Endodermal cell (in vitro differentiated cells): ENCODE data around the gene SLIT3. TPM values are rescaled to one million over a fixed set of nuclear protein-coding genes. Genes with fewer than 3 reads are reported as not detected.
A peak's percentile ranks its signal among the peaks of the same experiment; 100 is the strongest.

Source experiments
- DNase-seq: peaks from one replicate; pipeline ENCODE4 v3.0.0-alpha.2; 2017
- H3K27ac ChIP-seq: 2 replicates; pipeline ENCODE4 v1.5.1; 2013; ENCODE audit warnings: mild to moderate bottlenecking, low read depth, low read length, moderate library complexity
- H3K27me3 ChIP-seq: 2 replicates; pipeline ENCODE4 v1.6.1; 2013; ENCODE audit warnings: mild to moderate bottlenecking, low read length, moderate library complexity; ENCODE audit not compliant: insufficient read depth, control insufficient read depth, poor library complexity, severe bottlenecking
- H3K36me3 ChIP-seq: 2 replicates; pipeline ENCODE4 v1.7.0; 2013; ENCODE audit warnings: mild to moderate bottlenecking, low read length, moderate library complexity; ENCODE audit not compliant: control insufficient read depth, insufficient read depth
- H3K4me1 ChIP-seq: one replicate; pipeline ENCODE4 v1.7.0; 2013; ENCODE audit warnings: low read length; ENCODE audit not compliant: control insufficient read depth, insufficient read depth
- H3K4me3 ChIP-seq: 2 replicates; pipeline ENCODE4 v1.5.1; 2013; ENCODE audit warnings: mild to moderate bottlenecking, low read length, moderate library complexity
- H3K9ac ChIP-seq: 2 replicates; pipeline ENCODE4 v1.6.1; 2013; ENCODE audit warnings: mild to moderate bottlenecking, low read length, moderate library complexity; ENCODE audit not compliant: poor library complexity, severe bottlenecking; ENCODE audit errors: extremely low read depth
- H3K9me3 ChIP-seq: 2 replicates; pipeline ENCODE4 v1.6.1; 2013; ENCODE audit warnings: mild to moderate bottlenecking, low read length, moderate library complexity; ENCODE audit not compliant: control insufficient read depth
- H3K27ac Mint-ChIP-seq: 2 replicates; pipeline ENCODE4 v1.8.0; 2020; ENCODE audit warnings: mixed read lengths
- H3K27me3 Mint-ChIP-seq: 2 replicates; pipeline ENCODE4 v1.8.0; 2021; ENCODE audit warnings: mild to moderate bottlenecking, mixed read lengths; ENCODE audit not compliant: insufficient read depth
- H3K36me3 Mint-ChIP-seq: 2 replicates; pipeline ENCODE4 v1.8.0; 2020; ENCODE audit warnings: low read depth, mixed read lengths
- H3K4me1 Mint-ChIP-seq: 2 replicates; pipeline ENCODE4 v1.8.0; 2020; ENCODE audit warnings: mixed read lengths
- H3K4me3 Mint-ChIP-seq: 2 replicates; pipeline ENCODE4 v1.8.0; 2020; ENCODE audit warnings: mild to moderate bottlenecking, moderate library complexity, mixed read lengths
- H3K9me3 Mint-ChIP-seq: 2 replicates; pipeline ENCODE4 v1.8.0; 2020; ENCODE audit warnings: mild to moderate bottlenecking, mixed read lengths
- WGBS, 2 experiments: methylation state at CpG; one replicate each; pipeline versions ENCODE4 v1.1.5 to v1.1.7; 2013; ENCODE audit warnings: missing lambda C conversion rate in 2 of 2, mixed read lengths in 1 of 2; ENCODE audit not compliant: insufficient coverage in 1 of 2, insufficient read length in 1 of 2; 5-methylcytosine and 5-hydroxymethylcytosine counted together
- total RNA-seq, 2 donors: library from RNA; stranded (reverse); fragmentation: NEBNext Ultra II Directional in 1 of 2; extraction: Animal tissue kit (Norgen Biotek cat#: 25700) in 1 of 2; gene quantifications; 2 replicates in 1 of 2; 3 replicates in 1 of 2; pipeline ENCODE4 v1.2.1, GENCODE V29; 2021
- TF ChIP-seq, protein P1 (sequence below): fragments of 200-600 bp; sonication (generic); conservative IDR thresholded peaks from 2 replicates; pipeline ENCODE4 v1.5.0; 2021; ENCODE audit warnings: antibody characterized with exemption, mild to moderate bottlenecking

Gene SLIT3
- total RNA-seq, 2 donors from 2014 or later: 2.5 to 3.4 TPM

DNA sequence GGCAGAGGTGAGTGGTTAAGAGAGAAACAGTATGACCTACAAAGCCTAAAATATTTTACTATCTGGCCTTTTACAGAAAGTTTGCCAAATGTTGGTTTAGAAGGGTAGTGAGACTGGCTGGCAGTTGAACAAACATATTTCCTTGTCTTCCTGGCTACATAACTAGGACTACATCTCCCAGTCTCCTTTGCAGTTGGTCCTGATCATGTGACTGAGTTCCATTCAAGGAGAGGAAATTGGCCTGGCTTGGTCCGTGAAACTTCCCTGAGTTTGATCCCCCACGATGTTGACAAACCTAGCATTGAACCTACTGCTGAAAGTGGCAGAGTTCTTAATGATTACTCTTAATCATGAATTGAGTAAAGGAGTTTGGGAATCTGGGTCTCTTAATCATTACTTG, 280.8 kb downstream of the SLIT3 start:
- no peaks in the 10 kb centered on the region for H3K36me3 Mint-ChIP-seq
- WGBS, 2 experiments: 30 to 37% methylated on average over 2 of the region's 2 CpGs
- TF ChIP-seq, protein P1, sequence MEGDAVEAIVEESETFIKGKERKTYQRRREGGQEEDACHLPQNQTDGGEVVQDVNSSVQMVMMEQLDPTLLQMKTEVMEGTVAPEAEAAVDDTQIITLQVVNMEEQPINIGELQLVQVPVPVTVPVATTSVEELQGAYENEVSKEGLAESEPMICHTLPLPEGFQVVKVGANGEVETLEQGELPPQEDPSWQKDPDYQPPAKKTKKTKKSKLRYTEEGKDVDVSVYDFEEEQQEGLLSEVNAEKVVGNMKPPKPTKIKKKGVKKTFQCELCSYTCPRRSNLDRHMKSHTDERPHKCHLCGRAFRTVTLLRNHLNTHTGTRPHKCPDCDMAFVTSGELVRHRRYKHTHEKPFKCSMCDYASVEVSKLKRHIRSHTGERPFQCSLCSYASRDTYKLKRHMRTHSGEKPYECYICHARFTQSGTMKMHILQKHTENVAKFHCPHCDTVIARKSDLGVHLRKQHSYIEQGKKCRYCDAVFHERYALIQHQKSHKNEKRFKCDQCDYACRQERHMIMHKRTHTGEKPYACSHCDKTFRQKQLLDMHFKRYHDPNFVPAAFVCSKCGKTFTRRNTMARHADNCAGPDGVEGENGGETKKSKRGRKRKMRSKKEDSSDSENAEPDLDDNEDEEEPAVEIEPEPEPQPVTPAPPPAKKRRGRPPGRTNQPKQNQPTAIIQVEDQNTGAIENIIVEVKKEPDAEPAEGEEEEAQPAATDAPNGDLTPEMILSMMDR: no peak
- Histone ChIP-seq H3K4me3 (peak overlapping the region; percentile 33), H3K9me3 (no peaks in the 10 kb centered on the region), H3K4me1 (no peaks in the 10 kb centered on the region), H3K9ac (no peak overlapping the region), H3K36me3 (no peaks in the 10 kb centered on the region), H3K27ac (no peak overlapping the region), H3K27me3 (peaks cover 36% of the 10 kb centered on the region)
- H3K4me3 Mint-ChIP-seq: no peak overlapping the region
- peaks cover 46% of the 10 kb centered on the region for H3K27me3 Mint-ChIP-seq
- no peak overlapping the region for H3K27ac Mint-ChIP-seq
- peaks cover 4% of the 10 kb centered on the region for H3K4me1 Mint-ChIP-seq
- DNase-seq: no peak
- no peaks in the 10 kb centered on the region for H3K9me3 Mint-ChIP-seq

DNA sequence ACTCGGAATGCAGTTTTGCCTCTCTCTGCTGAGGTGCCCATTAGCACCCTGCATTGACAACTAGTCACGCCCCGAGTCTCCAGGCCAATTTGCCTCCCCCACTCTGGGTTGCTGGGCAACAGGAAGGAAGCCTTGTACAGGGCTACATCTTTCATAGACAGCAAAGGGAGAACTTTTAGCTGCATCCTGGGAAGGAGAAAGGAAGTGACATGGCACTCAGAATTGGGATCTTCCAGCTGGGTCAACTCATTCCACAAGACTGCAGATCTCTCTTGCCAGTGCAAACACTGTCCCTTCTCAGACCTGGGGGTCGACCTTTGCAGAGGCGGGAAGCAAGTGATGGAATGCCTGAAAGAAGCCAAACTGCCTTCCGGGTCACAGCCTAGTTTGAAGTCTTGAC, 282.0 kb downstream of the SLIT3 start:
- no peak overlapping the region for H3K4me3 Mint-ChIP-seq
- peaks cover 4% of the 10 kb centered on the region for H3K4me1 Mint-ChIP-seq
- Histone ChIP-seq H3K27me3 (peaks cover 24% of the 10 kb centered on the region), H3K4me1 (no peaks in the 10 kb centered on the region), H3K27ac (no peak overlapping the region), H3K9me3 (no peaks in the 10 kb centered on the region), H3K4me3 (no peak overlapping the region), H3K9ac (no peak overlapping the region), H3K36me3 (no peaks in the 10 kb centered on the region)
- no peaks in the 10 kb centered on the region for H3K9me3 Mint-ChIP-seq
- H3K27ac Mint-ChIP-seq: no peak overlapping the region
- H3K27me3 Mint-ChIP-seq: peaks cover 34% of the 10 kb centered on the region
- no peaks in the 10 kb centered on the region for H3K36me3 Mint-ChIP-seq
- peak; percentile 45 for DNase-seq
- 70 to 89% methylated on average over 3 to 6 of the region's 6 CpGs for WGBS, 2 experiments
- TF ChIP-seq, protein P1: no peak

DNA sequence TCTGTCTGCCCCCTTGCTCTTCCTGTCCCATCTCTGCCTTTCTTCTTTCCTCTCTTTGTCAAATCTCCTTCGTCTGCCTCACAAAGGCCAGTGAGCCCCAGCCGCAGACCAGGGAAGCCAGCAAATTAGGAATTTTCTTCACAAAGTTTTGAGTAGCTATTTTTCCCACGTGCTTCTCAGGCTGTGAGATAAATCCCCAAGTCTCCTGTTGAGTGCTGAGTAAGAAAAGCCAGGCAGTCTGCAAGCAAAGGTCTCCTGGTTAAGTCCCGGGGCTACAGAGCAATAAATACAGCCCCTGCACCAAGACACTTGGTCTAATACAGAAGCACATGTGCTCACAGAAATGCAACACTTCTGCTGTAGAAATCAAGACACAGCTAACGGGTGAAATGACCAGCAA, 284.9 kb downstream of the SLIT3 start:
- Histone ChIP-seq H3K27ac (no peak overlapping the region), H3K4me1 (no peaks in the 10 kb centered on the region), H3K4me3 (no peak overlapping the region), H3K9ac (no peak overlapping the region), H3K27me3 (no peaks in the 10 kb centered on the region), H3K36me3 (no peaks in the 10 kb centered on the region), H3K9me3 (no peaks in the 10 kb centered on the region)
- TF ChIP-seq, protein P1: no peak
- Mint-ChIP-seq H3K4me1 (peaks cover 14% of the 10 kb centered on the region), H3K4me3 (no peak overlapping the region), H3K27ac (no peak overlapping the region), H3K27me3 (peaks cover 16% of the 10 kb centered on the region), H3K9me3 (no peaks in the 10 kb centered on the region), H3K36me3 (no peaks in the 10 kb centered on the region)
- no peak for DNase-seq
- WGBS, 2 experiments: 50 to 79% methylated on average over 2 to 5 of the region's 5 CpGs
